Large intestine (tissue), 12 donors: Measurements from ENCODE around the gene MVK. TPM values are rescaled to one million over a fixed set of nuclear protein-coding genes. Genes with fewer than 3 reads are reported as not detected.

ENCODE experiments used
- DNase-seq, 2 donors: peaks; one replicate each; pipeline versions ENCODE4 v3.0.0 to v3.0.0-alpha.2; 2013
- H3K27ac ChIP-seq: one replicate; pipeline ENCODE4 v1.5.1; 2013; ENCODE audit warnings: low read length
- H3K27me3 ChIP-seq: 2 replicates; pipeline ENCODE4 v1.6.1; 2013; ENCODE audit warnings: low read length; ENCODE audit not compliant: control insufficient read depth, insufficient read depth
- H3K36me3 ChIP-seq: 2 replicates; pipeline ENCODE4 v1.6.1; 2013; ENCODE audit warnings: low read length; ENCODE audit not compliant: control insufficient read depth, insufficient read depth
- H3K4me1 ChIP-seq: one replicate; pipeline ENCODE4 v1.6.1; 2013; ENCODE audit warnings: low read length; ENCODE audit not compliant: control insufficient read depth, insufficient read depth
- H3K4me3 ChIP-seq: one replicate; pipeline ENCODE4 v1.5.1; 2013; ENCODE audit warnings: low read length
- H3K9me3 ChIP-seq: one replicate; pipeline ENCODE4 v1.6.1; 2013; ENCODE audit warnings: mild to moderate bottlenecking, low read depth, low read length, moderate library complexity; ENCODE audit not compliant: control insufficient read depth
- WGBS: methylation state at CpG from one replicate; pipeline ENCODE4 v1.1.5; 2013; ENCODE audit warnings: low lambda C conversion rate; ENCODE audit not compliant: insufficient coverage; 5-methylcytosine and 5-hydroxymethylcytosine counted together
- long read RNA-seq, 11 donors: transcript quantifications; one replicate each; lab custom pipeline, GENCODE V29; 2026
- polyA plus RNA-seq: library from polyadenylated mRNA; unstranded; fragments of 120-200 nt; gene quantifications from one replicate; pipeline ENCODE4 v1.2.1, GENCODE V29; 2013

The MVK gene
- 15.8 TPM for polyA plus RNA-seq
- long read RNA-seq, donor 1, partial matches to known transcripts = 0 of 1 reads
- long read RNA-seq, donor 1, other reads (novel, unspliced or antisense) = 0 of 1 reads
- long read RNA-seq, donor 2, partial matches to known transcripts = 0 of 3 reads
- long read RNA-seq, donor 2, other reads (novel, unspliced or antisense) = 0 of 3 reads
- long read RNA-seq, donor 3 = 0 reads
- long read RNA-seq, donor 4 = 0 reads
- long read RNA-seq, donor 5, partial matches to known transcripts = 0 of 3 reads
- long read RNA-seq, donor 5, other reads (novel, unspliced or antisense) = 0 of 3 reads
- long read RNA-seq, donor 6, transcript MVK-201 (11 exons, 1,956 nt) = major isoform, 5 of 8 reads
- long read RNA-seq, donor 6, partial matches to known transcripts = 0 of 8 reads
- long read RNA-seq, donor 6, other reads (novel, unspliced or antisense) = 0 of 8 reads
- long read RNA-seq, donor 7, partial matches to known transcripts = 0 of 2 reads
- long read RNA-seq, donor 7, other reads (novel, unspliced or antisense) = 0 of 2 reads
- long read RNA-seq, donor 8, full-length matches to known transcripts = 11 of 11 reads
- long read RNA-seq, donor 8, partial matches to known transcripts = 0 of 11 reads
- long read RNA-seq, donor 8, other reads (novel, unspliced or antisense) = 0 of 11 reads
- long read RNA-seq, donor 9, partial matches to known transcripts = 0 of 1 reads
- long read RNA-seq, donor 9, other reads (novel, unspliced or antisense) = 0 of 1 reads
- long read RNA-seq, donor 10, partial matches to known transcripts = 0 of 16 reads
- long read RNA-seq, donor 10, other reads (novel, unspliced or antisense) = 12 of 16 reads
- long read RNA-seq, donor 11, partial matches to known transcripts = 0 of 3 reads
- long read RNA-seq, donor 11, other reads (novel, unspliced or antisense) = 0 of 3 reads

DNA sequence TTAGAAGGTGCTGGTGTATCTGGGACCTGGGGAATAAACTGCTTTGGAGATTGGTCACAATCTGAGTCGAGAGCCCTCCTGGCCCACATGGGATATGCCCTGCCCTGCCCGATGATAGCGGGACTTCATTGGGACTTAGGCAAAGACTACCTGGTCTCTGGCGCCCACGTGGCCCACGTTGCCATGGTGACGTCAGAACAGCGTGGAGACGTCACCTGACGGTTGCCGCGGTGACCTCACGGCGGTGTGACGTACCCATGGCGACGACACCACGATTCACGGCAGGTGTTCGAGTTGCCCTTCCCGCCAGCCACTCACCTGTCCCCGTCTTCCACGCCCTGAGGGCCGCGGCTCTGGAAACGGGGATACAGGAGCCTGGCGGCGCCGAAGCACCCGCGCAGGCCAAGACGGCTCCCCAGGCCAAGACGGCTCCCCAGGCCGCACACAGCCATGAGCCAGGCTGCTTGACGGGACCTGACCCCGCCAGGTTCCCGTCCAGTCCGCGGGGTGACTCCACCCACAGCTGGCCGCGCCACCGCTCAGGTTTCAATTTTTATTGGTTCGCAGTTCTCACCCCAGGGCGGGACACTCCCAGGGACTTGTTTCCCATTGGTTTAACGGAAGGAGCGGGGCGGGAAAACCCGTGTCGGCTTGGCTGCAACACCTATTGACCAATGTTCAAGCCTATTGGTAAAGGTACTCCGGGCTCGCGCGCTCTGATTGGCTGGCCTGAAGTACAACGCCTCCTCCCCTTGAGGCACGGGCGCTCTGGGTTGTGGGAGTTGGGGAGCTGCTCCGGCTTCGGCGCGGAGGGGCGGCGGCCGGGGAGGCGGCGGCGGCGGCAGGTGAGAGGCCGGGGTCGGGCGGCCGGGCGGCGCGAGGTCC, at the start of gene MVK, which contains the start of gene MMAB:
TSS of gene MVK (plus strand) at position 766 of the 885 bp plus-strand sequence. CDS start 1,029 bp downstream, outside the sequence.
TSS of gene MMAB (minus strand) at position 476 of the 885 bp plus-strand sequence. CDS start at position 452, 24 bp downstream.
- H3K27ac ChIP-seq = peak within 1 kb of the TSS; percentile 82
- H3K9me3 ChIP-seq = no peaks in the 10 kb centered on the region
- peak within 1 kb of the TSS; percentile 82 for H3K4me3 ChIP-seq
- H3K36me3 ChIP-seq = peaks cover 45% of the 10 kb centered on the region
- no peaks in the 10 kb centered on the region for H3K27me3 ChIP-seq
- H3K4me1 ChIP-seq = peaks cover 10% of the 10 kb centered on the region
- DNase-seq = peak; percentile 99 to 100
- no CpG with 5 or more reads among the region's 74 CpGs for WGBS

DNA sequence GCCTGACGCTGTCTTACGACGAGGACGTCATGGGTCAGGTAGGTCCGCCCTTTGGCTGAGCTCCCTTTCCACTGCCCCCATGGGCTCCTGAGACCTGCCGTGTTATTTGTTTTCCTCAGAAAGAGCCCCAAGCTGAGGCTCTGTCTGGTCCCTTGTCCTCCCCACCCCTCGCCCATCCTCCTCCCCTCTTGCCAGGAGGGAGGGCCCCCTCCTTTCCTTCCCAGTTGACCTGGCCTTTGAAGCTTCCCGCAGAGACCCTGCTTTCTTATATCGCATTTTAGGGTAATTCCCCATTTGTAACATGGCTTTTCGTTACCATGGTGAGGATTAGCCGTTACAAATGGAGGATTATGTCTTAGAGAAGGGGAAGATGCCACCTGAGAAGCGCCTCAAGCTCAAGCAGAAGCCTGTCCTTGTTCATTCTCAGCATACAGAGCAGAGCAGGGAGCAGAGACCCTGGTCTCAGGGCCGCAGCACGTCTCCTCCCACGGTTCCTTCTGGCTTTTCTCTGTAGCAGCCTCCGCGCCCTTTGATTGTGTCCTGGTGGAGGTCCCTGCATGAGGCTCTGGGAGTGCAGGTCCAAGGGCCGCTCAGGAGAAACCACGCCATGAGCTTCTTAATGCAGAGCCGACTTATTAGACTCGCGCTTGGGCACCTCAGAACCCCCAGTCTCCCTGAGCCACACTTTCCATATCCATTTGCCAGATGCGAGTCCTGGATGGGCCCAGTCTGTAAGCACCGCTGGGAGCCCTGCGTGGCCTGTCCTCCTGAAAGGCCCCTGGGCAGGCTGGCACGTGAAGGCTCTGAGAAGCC, 48.9 kb upstream of the MVK start:
- Histone ChIP-seq H3K27ac (no peak overlapping the region), H3K27me3 (no peaks in the 10 kb centered on the region), H3K4me3 (no peak overlapping the region), H3K4me1 (no peaks in the 10 kb centered on the region), H3K9me3 (no peaks in the 10 kb centered on the region), H3K36me3 (peaks cover 83% of the 10 kb centered on the region)
- DNase-seq = no peak
- WGBS = no CpG with 5 or more reads among the region's 26 CpGs

DNA sequence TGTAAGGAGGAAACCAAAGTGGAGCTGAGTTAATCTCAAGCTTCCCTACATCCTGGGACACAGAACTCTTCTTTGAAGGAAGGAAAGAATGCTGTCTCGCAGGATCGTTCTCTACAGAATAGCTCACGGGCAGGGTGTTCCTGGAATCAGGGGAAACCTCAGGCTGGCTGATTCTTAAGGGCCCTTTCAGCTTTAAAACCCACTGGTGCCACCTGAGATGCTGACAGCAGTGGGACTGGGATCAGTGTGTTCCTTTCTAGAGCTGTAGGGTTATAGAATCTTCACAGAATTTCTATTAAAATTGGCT, 48.4 kb upstream of the MVK start:
- no peak for DNase-seq
- Histone ChIP-seq H3K27me3 (no peaks in the 10 kb centered on the region), H3K36me3 (peaks cover 83% of the 10 kb centered on the region), H3K4me3 (no peak overlapping the region), H3K9me3 (no peaks in the 10 kb centered on the region), H3K27ac (no peak overlapping the region), H3K4me1 (no peaks in the 10 kb centered on the region)
- WGBS = no CpG with 5 or more reads among the region's 3 CpGs

DNA sequence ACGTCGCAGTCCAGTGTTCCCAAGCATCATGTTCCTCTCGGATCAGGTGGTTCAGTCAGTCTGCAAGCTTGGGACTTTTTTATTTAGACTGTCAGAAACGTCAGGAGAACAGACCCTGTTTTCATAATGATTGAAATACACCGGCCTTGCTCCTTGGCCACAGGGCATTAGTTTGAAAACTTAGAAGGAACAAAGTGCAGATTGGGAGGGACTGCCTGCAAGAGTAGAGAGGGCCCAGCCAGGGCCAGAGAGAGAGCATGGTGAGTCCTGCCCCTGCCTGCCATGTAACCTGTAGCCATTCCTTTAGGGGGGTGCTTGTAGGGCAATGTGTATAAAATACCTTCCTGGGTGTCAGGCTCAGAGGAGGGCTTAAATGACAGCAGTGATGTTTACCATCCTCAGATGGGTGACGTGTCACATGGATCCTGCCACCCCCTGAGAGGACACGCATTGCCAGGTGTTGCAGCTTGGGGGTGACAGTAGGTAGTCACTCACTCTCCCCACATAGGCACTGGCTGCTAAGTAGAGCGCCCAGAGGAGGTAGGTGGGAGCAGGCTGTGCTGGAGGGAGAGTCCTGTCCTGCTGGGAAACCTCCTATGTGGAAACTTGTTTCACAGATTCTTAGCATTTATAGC, 46.0 kb upstream of the MVK start:
- DNase-seq = no peak

DNA sequence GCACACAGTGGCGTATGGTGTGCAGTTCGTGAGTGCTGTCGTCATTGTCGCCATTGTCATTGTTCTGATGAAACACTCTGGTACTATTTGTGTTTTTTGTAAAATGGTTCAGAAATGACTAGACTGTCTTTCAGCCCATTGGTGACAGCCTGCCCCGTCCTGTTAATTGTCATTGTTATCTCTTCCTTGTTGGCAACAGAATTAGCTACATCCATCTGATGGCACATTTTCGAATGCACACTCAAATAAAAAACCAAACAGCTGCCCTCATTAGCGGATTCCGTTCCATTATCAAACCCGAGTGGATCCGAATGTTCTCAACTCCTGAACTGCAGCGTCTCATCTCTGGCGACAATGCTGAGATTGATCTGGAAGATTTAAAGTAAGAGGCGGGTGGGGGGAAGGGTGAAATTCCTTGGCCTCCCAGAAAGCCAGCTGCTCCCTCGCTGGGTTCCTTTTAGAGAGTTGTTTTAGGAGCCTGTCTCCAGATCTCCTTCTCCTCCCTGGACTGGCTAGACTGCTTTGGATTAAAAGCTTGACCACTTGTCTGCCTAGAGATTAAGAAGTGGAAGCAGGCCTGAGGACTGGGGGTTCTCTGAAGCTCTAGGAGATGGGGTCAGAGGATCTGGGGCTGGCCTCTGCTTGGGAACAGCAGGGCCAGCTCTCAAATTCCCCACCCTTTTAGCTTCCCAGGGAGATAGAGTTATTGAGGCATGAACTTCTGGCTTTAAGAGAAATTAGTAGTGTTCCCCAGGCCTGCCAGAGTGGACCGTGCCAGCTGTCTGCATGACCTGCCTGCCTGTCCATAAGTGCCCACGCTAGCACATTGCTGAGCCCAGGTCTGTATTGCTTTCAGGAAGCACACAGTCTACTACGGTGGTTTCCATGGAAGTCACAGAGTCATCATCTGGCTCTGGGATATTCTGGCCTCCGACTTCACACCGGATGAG, 43.6 kb upstream of the MVK start:
- H3K36me3 ChIP-seq = peaks cover 77% of the 10 kb centered on the region
- no peak for DNase-seq
- H3K9me3 ChIP-seq = no peaks in the 10 kb centered on the region
- no peak overlapping the region for H3K27ac ChIP-seq
- no peaks in the 10 kb centered on the region for H3K4me1 ChIP-seq
- H3K4me3 ChIP-seq = no peak overlapping the region
- H3K27me3 ChIP-seq = no peaks in the 10 kb centered on the region
- WGBS = 100% methylated on average over 1 of the region's 19 CpGs

More for the DNA sequence above, 46.0 kb upstream of the MVK start:
- no CpG with 5 or more reads among the region's 8 CpGs for WGBS
- no peaks in the 10 kb centered on the region for H3K4me1 ChIP-seq
- no peaks in the 10 kb centered on the region for H3K9me3 ChIP-seq
- no peak overlapping the region for H3K4me3 ChIP-seq
- H3K27ac ChIP-seq = no peak overlapping the region
- H3K36me3 ChIP-seq = peaks cover 80% of the 10 kb centered on the region
- no peaks in the 10 kb centered on the region for H3K27me3 ChIP-seq

DNA sequence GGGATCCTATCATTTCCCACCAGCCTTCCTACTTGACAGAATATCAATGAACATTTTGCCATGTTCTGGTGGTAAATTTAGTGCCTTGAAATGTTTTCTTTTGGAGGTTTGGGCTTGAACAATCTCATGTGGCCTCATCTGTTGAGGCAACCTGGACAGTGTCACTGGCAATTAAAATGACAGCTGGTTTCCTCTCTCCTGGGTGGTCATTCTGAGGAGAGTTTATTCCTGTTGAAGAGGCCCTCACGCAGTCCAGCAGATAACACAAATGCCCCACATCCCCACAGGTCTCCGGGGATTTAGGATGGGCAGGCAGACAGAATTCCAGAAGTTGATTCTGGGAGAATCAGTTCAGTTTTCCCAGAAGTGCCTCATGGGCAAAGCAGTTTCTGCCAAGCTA, 42.2 kb upstream of the MVK start:
- Histone ChIP-seq H3K4me1 (no peaks in the 10 kb centered on the region), H3K27ac (no peak overlapping the region), H3K9me3 (no peaks in the 10 kb centered on the region), H3K27me3 (no peaks in the 10 kb centered on the region), H3K36me3 (peaks cover 73% of the 10 kb centered on the region), H3K4me3 (no peak overlapping the region)
- no CpG with 5 or more reads among the region's 2 CpGs for WGBS
- no peak for DNase-seq

DNA sequence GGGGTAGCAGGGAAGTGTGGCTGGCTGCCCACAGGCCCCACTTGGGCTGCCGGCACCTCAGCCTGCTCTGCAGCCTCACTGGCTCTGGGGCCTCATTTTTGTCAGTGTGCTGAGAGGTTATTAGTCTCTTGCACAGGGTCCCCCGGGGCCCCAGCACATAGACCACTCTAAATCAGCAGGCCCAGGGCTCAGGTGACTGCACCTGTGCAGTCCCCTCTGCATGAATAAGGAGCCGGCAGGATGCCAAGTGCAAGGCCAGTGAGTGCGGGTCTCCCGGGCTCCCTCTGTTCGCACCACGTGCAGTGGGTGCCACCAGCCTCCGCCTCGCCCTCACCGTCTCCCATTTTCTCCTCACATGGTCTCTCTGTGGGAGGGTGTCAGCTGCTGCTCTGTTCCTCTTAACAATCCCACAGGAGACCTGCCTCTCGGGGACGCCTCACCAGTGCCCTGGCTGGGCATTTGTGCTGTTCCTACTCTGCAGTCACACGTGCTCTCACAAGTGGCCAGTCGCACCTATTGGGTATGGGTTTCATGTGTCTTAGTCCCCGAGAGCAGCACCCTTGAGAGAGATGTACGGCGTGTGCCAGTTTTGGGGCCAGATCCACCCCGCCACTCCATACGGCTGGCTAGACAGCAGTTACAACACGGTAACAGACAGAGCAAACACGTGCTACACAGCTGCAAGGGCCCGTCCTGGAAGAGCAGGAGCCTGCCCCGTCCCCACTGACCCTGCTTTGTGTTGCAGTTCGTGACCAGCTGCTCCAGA, 40.7 kb upstream of the MVK start:
- Histone ChIP-seq H3K4me3 (no peak overlapping the region), H3K4me1 (no peaks in the 10 kb centered on the region), H3K36me3 (peaks cover 64% of the 10 kb centered on the region), H3K9me3 (no peaks in the 10 kb centered on the region), H3K27me3 (no peaks in the 10 kb centered on the region), H3K27ac (no peak overlapping the region)
- no CpG with 5 or more reads among the region's 24 CpGs for WGBS
- DNase-seq = no peak

DNA sequence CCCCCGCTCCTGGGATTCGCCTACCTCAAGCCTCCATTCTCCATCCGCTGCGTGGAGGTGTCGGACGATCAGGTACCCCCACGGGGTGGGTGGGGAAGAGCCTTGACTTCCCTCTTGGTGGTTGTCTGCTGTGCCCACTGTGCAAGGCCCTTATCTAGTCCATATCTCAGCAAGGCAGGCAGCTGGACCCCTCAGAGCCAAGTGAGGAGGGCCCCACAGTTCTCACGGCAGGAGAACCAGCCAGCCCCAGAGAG, 40.2 kb upstream of the MVK start:
- H3K9me3 ChIP-seq = no peaks in the 10 kb centered on the region
- H3K4me1 ChIP-seq = no peaks in the 10 kb centered on the region
- H3K27me3 ChIP-seq = no peaks in the 10 kb centered on the region
- no peak overlapping the region for H3K4me3 ChIP-seq
- peaks cover 61% of the 10 kb centered on the region for H3K36me3 ChIP-seq
- DNase-seq = no peak
- H3K27ac ChIP-seq = no peak overlapping the region
- WGBS = no CpG with 5 or more reads among the region's 8 CpGs
